Neural progenitor cell (in vitro differentiated cells): ENCODE results near the gene AGFG1.

Experiments used
- EZH2 ChIP-seq: fragments of 200-600 bp; sonication (generic); IDR thresholded peaks from 2 replicates; pipeline ENCODE4 v1.6.1; 2017; ENCODE audit warnings: antibody characterized with exemption, mild to moderate bottlenecking, moderate library complexity
- EZH2phosphoT487 ChIP-seq: fragments of 200-600 bp; sonication (generic); IDR thresholded peaks from 2 replicates; pipeline ENCODE4 v1.6.1; 2017; ENCODE audit warnings: antibody characterized with exemption
- TF ChIP-seq, protein P1 (sequence below): fragments of 200-600 bp; sonication (generic); IDR thresholded peaks from 2 replicates; pipeline ENCODE4 v1.5.1; 2017; ENCODE audit warnings: antibody characterized with exemption, mild to moderate bottlenecking

DNA sequence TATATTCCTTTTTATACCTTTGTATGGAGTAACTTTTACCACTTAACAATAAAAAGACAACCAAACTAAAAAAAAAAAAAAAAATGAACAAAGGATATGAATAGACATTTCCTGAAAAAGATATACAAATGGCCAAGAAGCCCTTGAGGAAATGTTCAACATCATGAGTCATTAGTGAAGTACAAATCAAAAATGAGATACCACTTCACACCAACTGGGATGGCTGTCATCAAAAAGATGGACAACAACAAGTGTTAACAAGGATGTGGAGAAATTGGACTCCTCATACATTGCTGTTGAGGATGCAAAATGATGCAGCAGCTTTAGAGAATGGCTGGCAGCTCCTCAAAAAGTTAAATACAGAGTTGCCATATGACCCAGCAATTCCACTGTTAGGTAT lies 104.2 kb downstream of the AGFG1 start:
- TF ChIP-seq EZH2 (no peak), EZH2phosphoT487 (no peak)
- TF ChIP-seq, protein P1, sequence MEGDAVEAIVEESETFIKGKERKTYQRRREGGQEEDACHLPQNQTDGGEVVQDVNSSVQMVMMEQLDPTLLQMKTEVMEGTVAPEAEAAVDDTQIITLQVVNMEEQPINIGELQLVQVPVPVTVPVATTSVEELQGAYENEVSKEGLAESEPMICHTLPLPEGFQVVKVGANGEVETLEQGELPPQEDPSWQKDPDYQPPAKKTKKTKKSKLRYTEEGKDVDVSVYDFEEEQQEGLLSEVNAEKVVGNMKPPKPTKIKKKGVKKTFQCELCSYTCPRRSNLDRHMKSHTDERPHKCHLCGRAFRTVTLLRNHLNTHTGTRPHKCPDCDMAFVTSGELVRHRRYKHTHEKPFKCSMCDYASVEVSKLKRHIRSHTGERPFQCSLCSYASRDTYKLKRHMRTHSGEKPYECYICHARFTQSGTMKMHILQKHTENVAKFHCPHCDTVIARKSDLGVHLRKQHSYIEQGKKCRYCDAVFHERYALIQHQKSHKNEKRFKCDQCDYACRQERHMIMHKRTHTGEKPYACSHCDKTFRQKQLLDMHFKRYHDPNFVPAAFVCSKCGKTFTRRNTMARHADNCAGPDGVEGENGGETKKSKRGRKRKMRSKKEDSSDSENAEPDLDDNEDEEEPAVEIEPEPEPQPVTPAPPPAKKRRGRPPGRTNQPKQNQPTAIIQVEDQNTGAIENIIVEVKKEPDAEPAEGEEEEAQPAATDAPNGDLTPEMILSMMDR = no peak
